A549 (cell line): Measurements from ENCODE around the gene MED26.

Experiments used
- CBX8 ChIP-seq: fragments of 200-600 bp; sonication (generic); IDR thresholded peaks from 2 replicates; pipeline ENCODE4 v1.6.1; 2016
- POLR2A ChIP-seq: IDR thresholded peaks from 2 replicates; pipeline ENCODE4 v1.6.1; 2012; ENCODE audit warnings: mild to moderate bottlenecking, low read length
- TF ChIP-seq, protein P1 (sequence below): fragments of 150-350 bp; IDR thresholded peaks from 2 replicates; pipeline ENCODE4 v1.6.1; 2014; ENCODE audit warnings: low read depth, mild to moderate bottlenecking, low read length

DNA sequence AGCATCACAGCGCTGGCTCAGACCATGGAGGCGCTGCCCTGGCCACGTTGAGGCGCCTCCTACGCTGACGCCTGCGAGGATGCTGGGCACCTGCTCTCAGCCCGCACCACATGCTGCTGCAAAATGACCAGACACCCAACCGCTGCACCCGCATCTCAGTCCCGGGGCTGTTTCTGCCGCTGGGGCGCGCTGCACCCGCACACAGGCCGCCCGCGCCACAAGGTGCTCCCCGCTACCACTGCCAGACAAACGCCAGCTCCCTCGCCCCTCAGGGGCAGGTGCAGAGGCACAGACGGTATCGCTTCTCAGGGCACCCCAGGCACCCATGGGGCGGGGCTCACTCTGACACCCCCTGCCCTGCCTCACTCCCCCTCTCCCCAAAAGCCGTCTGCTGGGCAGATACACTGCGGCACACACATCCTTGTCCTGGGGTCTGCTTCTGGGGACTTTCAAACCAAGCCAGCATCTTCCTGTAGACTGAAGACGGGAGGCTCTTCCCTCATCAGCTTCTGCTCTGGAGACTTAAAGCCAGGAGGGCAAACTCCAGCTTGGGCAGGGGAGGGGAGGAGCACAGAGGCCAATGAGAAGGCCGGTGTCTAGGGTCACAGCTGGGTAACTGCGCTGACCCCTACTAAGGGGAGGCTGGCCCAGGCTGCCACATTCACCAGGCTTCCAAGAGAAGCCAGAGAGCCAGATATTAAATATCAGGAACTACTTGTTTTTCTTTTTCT, 102.1 kb downstream of the MED26 start:
- TF ChIP-seq, protein P1, sequence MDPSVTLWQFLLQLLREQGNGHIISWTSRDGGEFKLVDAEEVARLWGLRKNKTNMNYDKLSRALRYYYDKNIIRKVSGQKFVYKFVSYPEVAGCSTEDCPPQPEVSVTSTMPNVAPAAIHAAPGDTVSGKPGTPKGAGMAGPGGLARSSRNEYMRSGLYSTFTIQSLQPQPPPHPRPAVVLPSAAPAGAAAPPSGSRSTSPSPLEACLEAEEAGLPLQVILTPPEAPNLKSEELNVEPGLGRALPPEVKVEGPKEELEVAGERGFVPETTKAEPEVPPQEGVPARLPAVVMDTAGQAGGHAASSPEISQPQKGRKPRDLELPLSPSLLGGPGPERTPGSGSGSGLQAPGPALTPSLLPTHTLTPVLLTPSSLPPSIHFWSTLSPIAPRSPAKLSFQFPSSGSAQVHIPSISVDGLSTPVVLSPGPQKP: no peak
- no peak for TF ChIP-seq CBX8
- TF ChIP-seq POLR2A: no peak
